ENCODE results near the gene PSMD1. TPM values are rescaled to one million over a fixed set of nuclear protein-coding genes. Genes with fewer than 3 reads are reported as not detected.

The PSMD1 gene
- total RNA-seq, 2 donors from 2014 or later: 74.1 to 114 TPM

DNA sequence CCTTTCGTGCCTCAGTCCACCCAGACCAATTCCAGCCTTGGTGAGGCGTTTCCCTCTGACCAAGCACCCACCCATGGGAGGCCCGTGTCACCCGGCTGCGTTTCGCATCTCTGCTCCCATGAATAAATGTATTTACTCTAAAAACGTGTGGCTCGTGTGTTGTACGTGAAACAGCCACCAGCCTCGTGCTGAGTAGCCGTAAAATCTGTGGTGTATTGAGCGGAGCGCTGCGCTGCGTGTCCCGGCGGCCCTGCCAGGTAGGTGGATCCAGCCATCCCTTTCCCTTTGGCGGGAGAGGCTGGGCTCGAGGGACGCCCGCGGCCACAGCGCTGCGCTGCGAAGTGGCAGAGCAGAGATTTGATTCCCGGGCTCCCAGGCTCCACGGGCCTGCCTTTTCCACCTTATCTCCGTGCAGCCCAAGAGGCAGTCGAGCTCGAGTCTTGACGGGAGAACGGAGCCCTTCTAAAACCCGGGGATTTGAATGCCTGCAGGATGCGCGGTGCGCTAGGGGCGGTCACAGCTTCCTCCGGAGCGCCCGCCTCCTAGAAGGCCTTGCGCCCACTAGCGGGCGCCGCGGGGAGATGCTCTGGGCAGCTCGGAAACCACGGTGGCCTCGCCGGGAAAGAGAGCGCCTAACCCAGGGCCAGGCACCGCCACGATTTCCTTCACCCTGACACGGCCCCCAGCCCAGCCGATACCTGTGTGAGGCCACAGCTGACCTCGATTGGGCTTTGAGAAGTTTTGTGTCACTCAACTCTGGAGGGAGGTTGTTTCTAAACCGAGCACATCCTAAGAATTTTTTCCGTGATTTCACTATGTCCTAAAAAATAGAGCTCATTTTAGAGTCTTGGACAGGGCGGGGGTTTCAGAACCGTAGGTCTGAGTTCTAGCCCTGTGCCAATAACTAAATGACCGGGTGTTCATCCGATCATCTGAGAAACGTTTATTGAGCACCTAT is 3.9 kb upstream of the PSMD1 start:
- peaks cover 23% of the 10 kb centered on the region for H3K4me1 ChIP-seq
- H3K36me3 ChIP-seq: no peaks in the 10 kb centered on the region
- H3K9me3 ChIP-seq: no peaks in the 10 kb centered on the region
- peak overlapping the region in 1 of 2 donors; percentile 71 for H3K9ac ChIP-seq (ENCODE audit: low read depth in 2 of 2, low read length in 2 of 2)
- intact Hi-C loops (cut with DNase I): no loop called here
- peak; percentile 89 for DNase-seq
- H3K4me3 ChIP-seq: peak overlapping the region; percentile 68
- peak overlapping the region; percentile 38 for H3K27ac ChIP-seq
- no peaks in the 10 kb centered on the region for H3K27me3 ChIP-seq
- TF ChIP-seq, protein P1, sequence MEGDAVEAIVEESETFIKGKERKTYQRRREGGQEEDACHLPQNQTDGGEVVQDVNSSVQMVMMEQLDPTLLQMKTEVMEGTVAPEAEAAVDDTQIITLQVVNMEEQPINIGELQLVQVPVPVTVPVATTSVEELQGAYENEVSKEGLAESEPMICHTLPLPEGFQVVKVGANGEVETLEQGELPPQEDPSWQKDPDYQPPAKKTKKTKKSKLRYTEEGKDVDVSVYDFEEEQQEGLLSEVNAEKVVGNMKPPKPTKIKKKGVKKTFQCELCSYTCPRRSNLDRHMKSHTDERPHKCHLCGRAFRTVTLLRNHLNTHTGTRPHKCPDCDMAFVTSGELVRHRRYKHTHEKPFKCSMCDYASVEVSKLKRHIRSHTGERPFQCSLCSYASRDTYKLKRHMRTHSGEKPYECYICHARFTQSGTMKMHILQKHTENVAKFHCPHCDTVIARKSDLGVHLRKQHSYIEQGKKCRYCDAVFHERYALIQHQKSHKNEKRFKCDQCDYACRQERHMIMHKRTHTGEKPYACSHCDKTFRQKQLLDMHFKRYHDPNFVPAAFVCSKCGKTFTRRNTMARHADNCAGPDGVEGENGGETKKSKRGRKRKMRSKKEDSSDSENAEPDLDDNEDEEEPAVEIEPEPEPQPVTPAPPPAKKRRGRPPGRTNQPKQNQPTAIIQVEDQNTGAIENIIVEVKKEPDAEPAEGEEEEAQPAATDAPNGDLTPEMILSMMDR (IDR thresholded peaks at IDR 0.05): peak; percentile 93

DNA sequence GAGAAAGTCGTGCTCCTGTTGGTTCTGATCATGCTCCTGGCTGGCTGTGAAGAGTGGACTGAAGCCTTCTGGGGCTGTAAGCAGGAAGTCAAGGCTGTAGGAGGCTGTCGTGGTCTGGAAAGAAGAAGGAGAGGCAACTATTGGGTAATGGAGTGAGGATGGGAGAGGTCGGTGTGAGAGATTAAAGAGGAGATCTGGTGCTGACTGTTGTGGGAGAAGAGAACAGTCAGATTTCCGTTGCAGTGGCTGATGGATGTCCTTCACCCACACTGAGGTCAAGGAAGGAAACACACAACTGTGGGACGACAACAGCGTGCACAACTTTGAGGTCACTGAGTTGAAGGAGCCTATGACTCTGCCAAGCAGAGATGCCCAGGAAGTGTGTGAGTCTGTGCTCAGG is 2.8 kb upstream of the PSMD1 start:
- no peak for DNase-seq
- Histone ChIP-seq H3K36me3 (no peaks in the 10 kb centered on the region), H3K4me3 (no peak overlapping the region), H3K9me3 (no peaks in the 10 kb centered on the region), H3K27me3 (no peaks in the 10 kb centered on the region), H3K27ac (no peak overlapping the region), H3K4me1 (peaks cover 33% of the 10 kb centered on the region), H3K9ac (ENCODE audit: low read depth in 2 of 2, low read length in 2 of 2) (no peak overlapping the region)
- TF ChIP-seq, protein P1 (IDR thresholded peaks at IDR 0.05): no peak
- intact Hi-C loops (cut with DNase I): no loop called here

DNA sequence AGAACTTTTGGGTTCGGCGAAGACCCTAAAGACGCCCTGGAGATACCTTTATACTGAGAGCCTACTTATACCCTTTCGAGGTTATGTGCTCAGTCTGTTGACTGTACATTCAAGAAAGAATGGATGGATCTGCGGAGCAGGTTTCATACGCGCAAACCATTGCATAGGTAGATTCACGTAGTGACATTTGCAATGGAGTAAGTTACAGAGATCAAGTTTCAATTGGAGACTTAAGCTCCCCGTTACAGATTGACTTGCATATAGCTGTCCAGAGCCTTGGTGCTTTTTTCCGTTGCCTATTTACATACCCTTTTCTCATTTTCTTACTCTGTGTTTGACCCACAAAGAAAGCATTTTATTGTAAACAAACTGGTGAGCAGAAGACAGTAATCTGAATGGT is 923 bp downstream of the PSMD1 start:
- TF ChIP-seq, protein P1 (IDR thresholded peaks at IDR 0.05): no peak
- Histone ChIP-seq H3K27ac (peak overlapping the region; percentile 80), H3K27me3 (no peaks in the 10 kb centered on the region), H3K9me3 (no peaks in the 10 kb centered on the region), H3K9ac (ENCODE audit: low read depth in 2 of 2, low read length in 2 of 2) (peak overlapping the region; percentile 69 to 89), H3K36me3 (no peaks in the 10 kb centered on the region), H3K4me1 (peaks cover 14% of the 10 kb centered on the region), H3K4me3 (peak overlapping the region; percentile 99)
- DNase-seq: no peak
- intact Hi-C loops (cut with DNase I): no loop called here

DNA sequence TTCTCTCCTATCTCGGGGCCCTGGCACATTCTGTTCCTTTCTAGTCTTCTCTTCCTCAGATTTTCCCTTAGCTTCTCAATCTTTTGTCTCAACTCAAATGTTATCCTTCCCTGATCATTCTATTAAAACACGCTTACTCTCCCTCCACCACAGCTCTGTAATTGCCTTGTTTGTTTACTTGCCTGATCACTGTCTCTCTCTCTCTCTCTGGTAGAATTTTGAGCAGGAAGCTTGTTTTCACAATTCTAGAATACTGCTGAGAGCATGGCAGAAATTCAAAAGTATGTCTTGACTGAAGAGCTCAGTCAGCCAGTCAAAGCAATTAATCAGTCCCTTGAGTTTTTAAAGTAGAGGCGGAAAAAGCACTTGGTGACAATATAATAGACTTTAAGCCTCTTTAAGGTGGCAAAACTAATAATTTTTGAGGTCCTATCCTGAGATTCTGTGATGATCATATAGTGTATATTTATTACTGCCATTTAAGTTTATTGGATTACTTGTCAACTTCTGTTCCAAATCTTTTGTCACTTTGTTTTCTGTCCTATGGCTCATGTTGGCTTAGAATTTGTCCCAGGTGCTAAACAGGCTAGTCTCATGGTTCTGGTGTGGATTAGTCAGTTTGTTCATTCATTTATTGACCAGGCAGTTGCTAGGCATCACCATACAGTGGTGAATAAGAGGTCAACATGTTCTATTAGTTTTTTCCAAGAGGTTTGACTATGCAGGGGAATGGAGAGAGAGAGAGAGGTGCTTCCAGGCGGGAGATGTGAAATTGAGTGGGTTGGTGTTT is 2.3 kb downstream of the PSMD1 start:
- TF ChIP-seq, protein P1 (IDR thresholded peaks at IDR 0.05): no peak
- Histone ChIP-seq H3K27me3 (no peaks in the 10 kb centered on the region), H3K36me3 (no peaks in the 10 kb centered on the region), H3K4me3 (no peak overlapping the region), H3K27ac (no peak overlapping the region), H3K9ac (ENCODE audit: low read depth in 2 of 2, low read length in 2 of 2) (no peak overlapping the region), H3K4me1 (peaks cover 14% of the 10 kb centered on the region), H3K9me3 (no peaks in the 10 kb centered on the region)
- intact Hi-C loops (cut with DNase I): no loop called here
- DNase-seq: no peak

DNA sequence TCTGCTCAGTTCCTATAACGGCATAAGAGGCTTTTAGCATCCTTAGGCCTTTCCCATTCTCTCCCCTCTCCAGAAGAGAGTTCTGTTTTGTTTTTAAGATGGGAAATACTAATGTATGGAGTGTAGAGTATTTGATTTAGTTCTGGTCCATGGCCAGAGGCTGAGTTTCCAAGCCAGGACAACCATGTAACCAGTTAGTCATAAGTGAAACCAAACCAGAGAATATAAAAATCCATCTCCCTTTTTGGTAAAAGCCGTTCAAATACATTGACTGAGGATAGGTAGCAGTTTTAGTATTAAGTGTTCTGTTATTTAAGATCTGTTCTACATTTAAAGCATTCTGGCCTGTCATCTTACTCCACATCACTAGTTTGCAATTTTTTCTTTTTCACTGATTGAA is 3.1 kb downstream of the PSMD1 start:
- TF ChIP-seq, protein P1 (IDR thresholded peaks at IDR 0.05): no peak
- intact Hi-C loops (cut with DNase I): no loop called here
- Histone ChIP-seq H3K9me3 (no peaks in the 10 kb centered on the region), H3K4me3 (no peak overlapping the region), H3K27ac (no peak overlapping the region), H3K9ac (ENCODE audit: low read depth in 2 of 2, low read length in 2 of 2) (no peak overlapping the region), H3K36me3 (no peaks in the 10 kb centered on the region), H3K4me1 (peaks cover 14% of the 10 kb centered on the region), H3K27me3 (no peaks in the 10 kb centered on the region)
- no peak for DNase-seq
